ENCODE data around the gene TRPC6.

DNA sequence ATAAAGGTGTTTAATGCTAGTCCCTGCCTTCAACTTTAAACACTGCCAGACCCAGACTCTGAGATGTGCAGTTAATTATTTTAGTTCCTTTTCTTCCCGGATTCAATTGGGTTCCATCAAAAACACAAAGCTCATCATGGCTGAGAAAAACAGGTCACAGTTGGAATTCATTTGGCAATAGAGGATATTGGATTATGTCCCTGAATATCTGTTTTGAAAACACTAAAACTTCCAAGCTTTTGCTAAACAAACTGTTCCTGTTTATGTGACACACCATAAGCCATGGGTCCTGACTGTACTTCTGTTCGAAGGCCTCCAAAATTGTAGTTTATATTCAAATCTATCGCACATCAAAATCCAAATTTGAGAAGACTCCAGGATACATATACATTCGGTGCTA is 150.7 kb downstream of the TRPC6 start:
- TF ChIP-seq POLR2A (IDR thresholded peaks at IDR 0.05) (no peak), CTCF (IDR thresholded peaks at IDR 0.05) (no peak)

Measured in heart left ventricle (tissue), 13 donors.